ENCODE data around the gene SPOPL. TPM values are rescaled to one million over a fixed set of nuclear protein-coding genes. Genes with fewer than 3 reads are reported as not detected.

SPOPL gene
- polyA plus RNA-seq, 1 donor, result 13.2 TPM

- DNase-seq (ENCODE audit: low read depth), result no peak
These were observed 99.3 kb downstream of the SPOPL start for GRCh38 chr2:138600732-138601457.

DNA sequence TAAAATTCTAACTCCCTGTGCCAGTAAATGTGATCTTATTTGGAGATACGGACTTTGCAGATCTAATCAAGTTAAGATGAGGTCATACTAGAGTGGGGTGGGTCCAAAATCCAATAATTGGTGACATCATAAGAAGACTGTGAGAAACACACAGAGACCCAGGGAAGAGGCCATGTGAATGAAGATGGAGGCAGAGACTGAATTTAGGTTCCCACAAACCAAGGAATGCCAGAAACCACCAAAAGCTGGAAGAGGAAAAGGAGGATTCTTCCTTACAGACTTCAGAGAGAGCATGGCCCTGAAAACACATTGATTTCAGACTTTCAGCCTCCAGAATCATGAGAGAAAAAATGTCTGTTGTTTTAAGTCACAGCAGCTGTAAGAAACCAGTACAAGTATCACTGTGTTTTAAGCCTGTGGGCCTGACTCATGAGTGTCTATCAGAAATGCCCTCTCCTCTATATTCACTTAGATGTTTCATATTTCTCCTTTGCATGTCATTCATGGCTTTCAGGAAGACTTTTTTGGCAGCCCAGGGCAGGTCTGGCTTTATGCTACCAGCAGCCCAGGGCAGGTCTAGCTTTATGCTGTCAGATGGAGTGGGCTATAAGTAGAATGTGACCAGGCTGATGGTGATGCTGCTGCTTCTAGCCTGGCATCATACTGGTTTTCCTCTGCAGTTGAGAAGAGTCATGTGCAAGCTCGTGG is 100.0 kb downstream of the SPOPL start:
- no peak for DNase-seq (ENCODE audit: low read depth)

GRCh38 chr2:138602166-138602460 is 100.5 kb downstream of the SPOPL start:
- no peak for DNase-seq (ENCODE audit: low read depth)

GRCh38 chr2:138607746-138608145 is 106.2 kb downstream of the SPOPL start:
- no peak for DNase-seq (ENCODE audit: low read depth)

DNA sequence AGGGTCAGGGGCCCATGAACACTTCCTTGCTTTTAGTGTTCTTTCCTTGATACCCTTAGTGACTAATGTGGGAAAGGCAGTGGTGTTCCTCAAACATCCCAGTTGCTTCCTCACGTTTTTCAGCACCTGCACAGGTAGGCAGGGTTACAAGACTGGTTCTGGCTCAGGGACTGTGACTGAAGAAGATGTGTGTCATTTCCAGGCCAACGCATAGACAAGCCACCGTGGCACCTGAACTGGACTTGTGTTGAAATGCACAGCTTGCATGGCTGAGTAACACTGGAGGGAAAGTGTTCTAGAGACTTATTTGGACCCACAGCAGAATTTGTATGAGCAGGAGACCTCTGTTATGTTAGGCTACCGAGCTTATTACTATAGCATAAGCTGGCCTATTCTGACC is 107.9 kb downstream of the SPOPL start:
- no peak for DNase-seq (ENCODE audit: low read depth)

DNA sequence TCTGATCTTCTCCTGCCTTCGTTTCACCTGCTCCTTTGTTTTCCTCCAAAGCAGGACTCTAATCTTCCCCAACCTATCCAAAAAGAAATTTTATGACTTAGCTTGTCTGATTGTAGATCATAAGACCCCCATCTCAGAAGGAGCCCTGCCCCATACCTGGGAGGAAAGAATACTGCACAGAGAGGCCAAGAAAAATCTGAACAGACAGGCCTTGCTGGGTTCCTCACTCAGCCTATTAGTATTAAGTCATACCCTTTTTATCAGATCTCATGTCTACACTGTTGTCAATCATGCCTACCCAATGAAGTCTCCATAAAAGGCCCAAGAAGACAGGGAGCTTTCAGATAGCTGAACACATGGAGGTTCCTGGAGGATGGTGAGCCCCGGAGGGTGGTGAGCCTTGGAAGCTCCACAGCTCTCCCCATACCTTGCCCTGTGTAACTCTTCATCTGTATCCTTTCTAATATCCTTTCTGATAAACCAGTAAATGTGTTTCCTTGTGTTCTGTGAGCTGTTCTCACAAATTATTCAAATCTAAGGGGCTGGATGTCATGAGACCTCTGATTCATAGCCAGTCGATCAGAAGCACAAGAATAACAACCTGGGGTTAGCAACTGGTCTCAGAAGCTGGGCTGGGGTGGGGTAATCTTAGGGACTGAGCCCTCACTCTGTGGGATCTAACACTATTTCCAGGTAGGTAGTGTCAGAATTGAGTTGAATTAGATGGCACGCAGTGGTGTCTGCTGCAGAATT is 108.8 kb downstream of the SPOPL start:
- no peak for DNase-seq (ENCODE audit: low read depth)

- DNase-seq (ENCODE audit: low read depth), result no peak
These were observed 113.7 kb downstream of the SPOPL start for GRCh38 chr2:138615257-138615656.

DNA sequence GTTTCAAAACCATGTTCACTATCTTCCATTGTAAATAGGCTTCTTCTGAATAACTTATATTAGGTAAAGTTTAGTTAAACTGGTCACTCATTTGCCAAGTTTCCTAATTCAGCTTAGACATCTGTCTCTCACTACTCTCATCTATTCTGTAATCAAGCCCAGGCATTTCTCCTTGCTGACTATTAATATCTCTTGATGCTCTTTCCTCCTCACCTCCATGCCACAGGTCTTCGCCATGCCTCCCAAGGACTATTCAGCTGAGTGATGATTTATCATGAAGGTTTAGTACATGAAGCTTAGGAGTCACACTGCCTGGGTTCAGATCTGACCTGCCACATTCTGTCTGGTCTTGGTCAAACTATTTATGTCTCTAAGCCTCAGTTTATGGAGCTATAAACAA is 115.5 kb downstream of the SPOPL start:
- DNase-seq (ENCODE audit: low read depth), result no peak

DNA sequence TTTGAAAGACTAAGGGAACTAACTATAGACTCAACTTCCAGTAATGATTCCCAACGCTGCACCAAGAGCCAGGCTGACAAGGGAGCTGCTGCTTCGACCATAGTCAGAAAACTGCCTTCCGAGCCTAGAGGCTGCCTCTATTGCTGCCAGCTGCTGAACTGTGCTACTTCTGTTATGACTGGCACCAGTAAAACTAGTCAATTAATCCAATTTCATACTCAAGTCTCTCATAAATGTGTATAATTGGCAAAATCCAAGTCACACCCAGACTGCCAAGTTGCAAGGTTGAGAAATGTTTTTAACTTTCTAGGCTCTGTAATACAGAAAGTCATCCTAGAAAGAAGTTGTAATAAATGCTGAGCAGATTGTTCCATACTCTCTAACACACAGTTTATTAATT is 117.4 kb downstream of the SPOPL start:
- DNase-seq (ENCODE audit: low read depth), result no peak

DNA sequence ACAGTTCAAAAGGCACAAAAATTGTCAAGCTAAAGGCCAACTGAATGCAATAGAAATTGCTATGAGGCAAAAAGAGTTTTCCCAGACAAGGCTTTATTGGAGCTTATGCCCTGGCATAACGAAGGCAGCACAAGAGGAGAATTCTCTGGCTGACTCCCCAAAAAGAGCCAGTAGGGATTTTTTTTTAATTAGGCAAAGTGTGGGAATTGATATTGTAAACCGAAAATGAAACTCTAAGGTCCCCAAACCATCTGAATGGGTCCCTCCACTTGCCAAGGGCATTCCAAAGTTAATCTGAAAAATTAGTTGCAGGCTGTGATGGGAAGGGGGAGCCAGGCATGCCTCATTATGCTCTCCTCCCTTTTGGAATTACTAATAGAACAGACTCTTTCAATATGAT is 118.9 kb downstream of the SPOPL start:
- no peak for DNase-seq (ENCODE audit: low read depth)

DNA sequence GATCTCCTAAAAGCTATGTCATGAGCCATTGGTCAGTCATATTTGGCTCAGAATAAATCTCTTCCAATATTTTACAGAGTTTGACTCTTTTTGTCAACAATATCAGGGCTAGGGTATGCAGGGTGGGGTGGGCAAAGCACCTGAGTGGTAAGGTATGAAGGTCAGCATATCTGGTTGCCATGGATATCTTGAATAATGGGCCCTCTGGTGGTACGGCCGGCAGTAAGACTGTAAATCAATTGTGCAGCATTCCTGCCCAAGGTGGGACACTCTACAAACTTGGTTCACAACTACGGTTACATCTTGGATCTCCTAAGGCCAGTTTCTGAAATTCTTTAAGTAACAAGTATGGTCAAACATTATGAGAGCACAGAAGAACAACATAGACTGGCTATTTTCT is 119.6 kb downstream of the SPOPL start:
- no peak for DNase-seq (ENCODE audit: low read depth)

DNA sequence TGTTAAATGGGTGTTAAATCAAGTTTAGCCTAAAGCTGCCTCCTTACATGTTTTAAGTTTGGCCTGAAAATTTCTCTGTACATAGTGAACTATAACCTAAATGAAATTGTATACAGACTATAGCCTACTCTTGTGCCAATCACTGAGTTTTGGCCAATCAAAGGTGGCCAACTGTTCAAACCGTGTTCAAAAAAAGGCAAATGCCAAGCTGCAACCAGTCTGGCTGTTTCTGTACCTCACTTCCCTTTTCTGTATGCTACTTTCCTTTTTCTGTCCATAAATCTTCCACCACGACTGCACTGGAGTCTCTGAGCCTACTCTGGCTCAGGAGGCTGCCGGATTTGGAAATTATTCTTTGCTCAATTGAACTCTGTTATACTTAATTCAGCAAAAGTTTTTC is 121.0 kb downstream of the SPOPL start:
- DNase-seq (ENCODE audit: low read depth), result no peak

Data from forelimb muscle (tissue), 1 donor.